Activated CD4-positive, alpha-beta T cell treated with anti-CD3 and anti-CD28 coated beads, Interleukin-2, amount 50 U/mL, for 16 hours (primary cell): ENCODE measurements around the gene VAPB.

ENCODE experiments used
- DNase-seq: peaks from one replicate; pipeline ENCODE4 v3.0.0-alpha.2; 2020

The VAPB gene

GRCh38 chr20:58438970-58439808, 50.2 kb downstream of the VAPB start:
- no peak for DNase-seq

- DNase-seq = no peak
These were observed 51.2 kb downstream of the VAPB start for GRCh38 chr20:58440021-58440767.

DNA sequence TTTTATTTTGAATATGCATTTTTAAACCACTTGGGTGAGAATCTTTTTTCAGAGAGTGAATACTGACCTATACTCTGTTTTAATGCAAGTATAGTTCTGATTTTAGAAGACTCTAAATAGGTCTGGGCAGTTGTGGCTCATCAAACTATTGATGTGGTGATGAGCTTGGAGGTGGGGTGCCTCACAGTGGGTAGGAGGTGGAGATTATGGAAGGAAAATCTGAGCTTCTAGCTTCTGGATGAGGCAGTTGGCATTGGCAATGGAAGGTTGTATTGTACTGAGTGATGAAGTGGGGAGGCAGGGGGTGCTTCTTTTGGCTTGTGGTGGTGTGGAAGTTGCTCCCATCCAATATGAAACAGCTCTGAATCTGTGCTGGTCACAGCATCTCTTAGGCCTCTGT, 52.7 kb downstream of the VAPB start:
- DNase-seq = no peak

DNA sequence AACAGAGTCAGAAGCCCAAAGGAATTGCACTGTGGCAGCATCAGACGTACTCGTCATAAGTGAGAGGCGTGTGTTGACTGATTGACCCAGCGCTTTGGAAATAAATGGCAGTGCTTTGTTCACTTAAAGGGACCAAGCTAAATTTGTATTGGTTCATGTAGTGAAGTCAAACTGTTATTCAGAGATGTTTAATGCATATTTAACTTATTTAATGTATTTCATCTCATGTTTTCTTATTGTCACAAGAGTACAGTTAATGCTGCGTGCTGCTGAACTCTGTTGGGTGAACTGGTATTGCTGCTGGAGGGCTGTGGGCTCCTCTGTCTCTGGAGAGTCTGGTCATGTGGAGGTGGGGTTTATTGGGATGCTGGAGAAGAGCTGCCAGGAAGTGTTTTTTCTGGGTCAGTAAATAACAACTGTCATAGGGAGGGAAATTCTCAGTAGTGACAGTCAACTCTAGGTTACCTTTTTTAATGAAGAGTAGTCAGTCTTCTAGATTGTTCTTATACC, 55.8 kb downstream of the VAPB start:
- no peak for DNase-seq

DNA sequence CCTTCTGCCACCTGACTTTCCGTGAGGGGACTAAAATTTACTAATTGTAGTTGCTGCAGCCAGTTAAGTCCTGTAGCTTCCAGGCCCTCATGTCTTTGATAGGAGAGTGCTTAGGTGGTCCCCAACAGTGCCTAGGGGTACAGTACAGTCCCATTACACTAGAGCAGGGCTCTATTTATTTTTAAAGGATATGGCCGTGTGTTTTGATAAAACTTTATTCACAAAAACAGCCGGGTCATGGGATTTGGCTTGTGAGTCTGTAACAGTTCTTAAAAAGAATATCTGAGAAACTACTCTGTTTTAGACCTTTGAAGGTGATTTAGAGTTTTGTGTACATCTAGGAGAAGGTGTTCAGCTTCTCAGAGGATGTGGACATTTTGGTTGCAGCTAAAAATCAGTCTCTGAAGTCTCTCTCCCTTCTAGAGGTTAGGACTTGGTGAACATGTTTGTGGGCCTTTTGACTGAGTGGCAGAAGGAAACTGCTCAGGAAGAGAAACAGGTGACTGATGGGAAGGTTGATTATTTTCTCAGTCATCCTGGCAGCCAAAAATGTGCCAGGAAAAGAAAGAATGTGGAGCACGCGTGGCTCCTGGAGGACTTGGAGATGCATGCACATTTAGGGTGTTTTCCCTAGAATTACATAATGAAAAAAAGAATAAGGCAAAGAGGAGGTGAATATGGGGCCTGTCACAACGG, 57.4 kb downstream of the VAPB start:
- no peak for DNase-seq

DNA sequence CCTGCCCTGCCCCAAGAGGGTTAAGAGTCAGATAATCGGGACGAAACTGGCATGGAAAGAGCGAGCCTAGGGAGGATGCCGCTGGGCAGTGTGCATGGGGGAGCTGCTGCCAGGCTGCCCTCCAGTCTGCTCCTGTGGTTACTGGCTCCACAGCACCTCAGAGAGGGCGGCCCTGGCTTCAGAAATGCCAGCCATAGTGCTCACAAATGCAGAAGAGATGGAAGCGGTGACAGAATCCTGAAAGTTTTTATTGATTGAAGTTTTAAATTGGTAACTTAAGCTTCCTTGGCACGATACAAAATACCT, 57.9 kb downstream of the VAPB start:
- DNase-seq = no peak

DNA sequence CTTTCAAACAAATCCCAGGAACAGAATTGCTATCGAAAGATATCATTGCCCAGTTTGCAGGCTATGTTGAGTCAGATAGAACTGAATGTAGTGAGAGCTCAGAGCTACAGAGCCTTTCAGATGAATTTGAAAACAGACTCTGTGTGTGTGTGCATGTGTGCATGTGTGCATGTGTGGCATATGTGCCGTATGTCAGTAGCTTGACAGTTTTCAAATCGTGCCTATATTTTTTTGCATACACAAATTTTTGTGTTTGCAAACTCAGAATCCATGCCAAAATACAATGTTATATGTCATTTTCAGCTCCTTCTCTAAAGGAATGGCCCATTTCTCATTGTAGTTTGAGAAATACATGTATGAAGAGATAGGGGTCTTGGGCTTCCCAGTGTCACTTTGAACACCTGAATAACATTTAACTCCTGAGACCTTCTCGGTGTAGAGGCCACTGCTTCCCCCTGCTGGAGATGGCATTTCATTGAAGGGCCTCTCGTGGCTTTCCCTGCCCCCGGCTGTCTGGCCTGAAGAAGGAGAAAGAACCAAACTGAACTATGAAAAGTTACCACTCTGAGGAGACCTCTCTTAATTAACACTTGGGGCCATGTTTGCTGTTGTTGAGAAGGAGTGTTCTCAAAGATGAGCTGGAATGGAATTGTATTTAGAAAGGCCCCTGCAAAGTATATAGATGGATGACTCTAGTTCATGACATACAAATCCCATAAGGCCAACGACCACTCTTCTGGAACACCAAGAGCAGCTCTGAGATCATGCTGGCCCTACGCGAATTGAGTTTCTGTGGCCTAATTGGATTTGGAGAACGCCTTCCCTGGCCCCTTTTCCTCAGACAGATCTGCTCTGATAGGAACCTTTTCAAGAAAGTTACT, 58.7 kb downstream of the VAPB start:
- DNase-seq = peak; percentile 45

DNA sequence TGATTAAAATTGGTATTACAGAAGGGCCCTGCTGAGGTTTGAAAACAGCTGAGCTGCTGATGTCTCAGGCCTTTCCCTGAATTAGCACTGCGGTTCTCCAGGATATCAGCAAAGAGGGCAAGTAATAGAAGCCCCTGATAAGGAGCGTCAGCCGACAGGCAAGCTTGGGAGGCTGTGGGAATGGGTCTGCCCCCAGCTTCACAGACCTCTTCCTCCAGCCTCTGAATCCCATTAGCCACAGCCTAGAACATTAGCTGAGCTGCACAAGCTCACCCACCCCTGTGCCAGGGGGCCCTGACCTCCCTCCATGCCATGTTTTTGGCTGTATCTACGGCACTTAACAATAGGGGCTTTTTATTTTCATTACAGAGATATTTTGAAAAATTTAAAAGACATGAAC, 59.9 kb downstream of the VAPB start:
- no peak for DNase-seq

GRCh38 chr20:58449681-58450221, 60.7 kb downstream of the VAPB start:
- no peak for DNase-seq

GRCh38 chr20:58450254-58450653, 61.2 kb downstream of the VAPB start:
- DNase-seq = no peak

GRCh38 chr20:58452667-58453255, 63.7 kb downstream of the VAPB start:
- DNase-seq = no peak

- no peak for DNase-seq
These were observed 64.4 kb downstream of the VAPB start for GRCh38 chr20:58453391-58453790.

GRCh38 chr20:58454460-58454859, 65.4 kb downstream of the VAPB start:
- no peak for DNase-seq

DNA sequence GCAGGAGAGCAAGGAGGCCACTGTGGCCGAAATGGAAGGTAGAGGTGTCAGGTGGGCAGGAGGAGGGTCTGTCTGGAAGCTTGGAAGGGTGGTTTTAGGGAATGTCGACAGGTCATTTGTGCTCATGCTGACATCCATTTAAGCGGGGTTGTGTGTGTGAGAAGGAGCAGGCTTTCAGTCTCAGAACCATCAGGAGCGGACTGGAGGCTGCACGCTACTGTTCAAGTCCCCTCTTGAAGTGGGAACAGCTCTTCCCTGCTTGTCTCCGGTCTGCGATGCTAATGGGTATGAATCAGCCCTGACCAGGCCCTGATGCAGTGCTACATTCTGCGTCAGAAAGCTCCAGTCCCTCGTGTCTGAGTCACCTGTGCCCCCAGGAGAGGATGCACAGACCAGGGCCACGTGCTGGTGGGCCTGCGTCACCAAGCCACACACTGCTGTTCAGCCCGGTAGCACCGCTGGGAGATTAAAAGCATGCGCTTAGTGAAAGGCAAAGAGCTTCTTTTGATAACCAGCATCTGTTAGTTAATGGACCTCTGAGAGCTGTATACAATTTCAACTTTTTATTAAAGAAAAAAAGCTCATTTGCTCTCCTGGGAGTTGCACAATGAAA, 68.2 kb downstream of the VAPB start:
- no peak for DNase-seq

DNA sequence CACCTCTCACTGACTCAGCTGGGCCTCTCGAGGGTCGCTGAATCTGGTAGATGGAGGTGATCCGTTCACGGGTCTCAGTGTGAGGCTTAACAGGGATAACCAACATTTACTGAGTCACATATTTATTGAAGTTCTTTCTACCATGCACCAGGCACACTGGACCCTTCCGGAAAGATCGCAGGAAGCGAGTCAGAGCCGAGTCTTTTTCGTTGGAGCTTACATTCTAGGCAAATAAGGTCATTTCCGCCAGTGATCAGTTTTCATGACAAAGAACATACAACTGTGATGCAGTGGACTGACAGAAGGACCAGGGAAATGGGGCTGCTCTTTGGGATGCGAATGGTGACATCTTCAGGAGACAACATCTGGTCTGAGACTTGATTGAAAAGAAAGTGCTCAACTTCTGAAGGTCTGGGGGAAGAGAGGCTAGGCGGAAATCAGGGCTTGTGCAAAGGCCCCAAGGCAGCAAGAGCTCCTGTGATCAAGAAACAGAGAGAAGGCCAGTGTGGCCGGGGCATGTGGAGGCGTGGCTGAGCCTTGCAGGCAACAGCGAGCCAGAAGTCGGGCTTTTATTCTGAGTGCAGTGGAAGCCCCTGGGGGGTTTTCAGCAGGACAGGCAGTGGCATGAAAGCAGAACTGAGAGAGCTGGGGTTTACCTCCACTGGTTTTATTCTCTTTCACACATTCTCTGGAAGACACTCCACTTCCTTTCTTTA, 69.5 kb downstream of the VAPB start:
- DNase-seq = no peak

DNA sequence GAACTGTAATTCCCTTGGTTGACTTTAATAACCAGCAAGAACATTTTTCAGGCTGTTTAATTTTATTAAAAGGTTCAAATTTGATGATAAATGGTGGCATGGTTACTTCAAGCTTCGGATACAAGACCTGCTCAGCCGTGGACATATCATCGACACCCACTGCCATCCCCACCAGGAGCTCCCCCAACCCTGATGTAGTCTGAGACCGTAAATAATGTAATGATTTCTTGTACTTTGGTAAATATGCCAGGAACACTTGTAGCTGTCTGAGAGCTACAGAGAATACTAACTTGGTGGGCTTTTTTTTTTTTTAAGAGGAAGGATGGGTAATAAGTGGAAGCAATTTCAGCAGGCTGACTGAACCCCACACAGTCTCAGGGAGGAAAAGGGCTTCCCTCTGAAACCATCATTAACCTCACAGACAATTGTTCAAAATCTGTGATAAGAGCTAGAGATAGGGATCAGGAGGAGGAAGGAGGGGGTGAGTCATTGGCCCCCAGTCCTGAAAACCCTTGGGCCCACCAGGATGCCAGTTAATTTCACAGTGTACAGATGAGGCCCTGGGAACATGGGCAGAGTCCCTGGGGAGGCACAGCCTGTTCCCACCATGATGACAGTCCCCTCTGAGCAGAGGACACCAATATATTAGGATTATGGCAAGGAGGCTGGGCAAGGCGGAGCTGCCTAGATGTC, 70.2 kb downstream of the VAPB start:
- DNase-seq = no peak

DNA sequence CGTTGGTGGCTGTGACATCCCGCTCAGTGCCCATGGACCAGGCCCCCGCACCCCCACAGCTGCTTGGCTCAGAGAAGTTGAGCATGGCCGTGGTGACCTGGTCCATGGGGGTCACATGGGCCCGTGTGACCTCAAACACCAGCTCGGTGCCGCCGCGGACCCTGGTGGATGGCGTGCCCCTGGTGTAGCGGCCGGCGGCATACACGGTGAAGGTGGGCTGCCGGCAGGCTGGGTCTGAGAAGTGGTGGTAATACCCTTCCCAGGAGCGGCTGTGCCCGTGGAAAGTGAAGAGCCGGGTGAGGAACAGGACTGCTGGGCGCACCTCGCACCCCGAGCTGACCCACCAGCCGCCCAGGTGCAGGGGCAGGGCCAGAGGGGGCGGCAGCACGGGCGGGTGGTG, 72.1 kb downstream of the VAPB start:
- DNase-seq = no peak

DNA sequence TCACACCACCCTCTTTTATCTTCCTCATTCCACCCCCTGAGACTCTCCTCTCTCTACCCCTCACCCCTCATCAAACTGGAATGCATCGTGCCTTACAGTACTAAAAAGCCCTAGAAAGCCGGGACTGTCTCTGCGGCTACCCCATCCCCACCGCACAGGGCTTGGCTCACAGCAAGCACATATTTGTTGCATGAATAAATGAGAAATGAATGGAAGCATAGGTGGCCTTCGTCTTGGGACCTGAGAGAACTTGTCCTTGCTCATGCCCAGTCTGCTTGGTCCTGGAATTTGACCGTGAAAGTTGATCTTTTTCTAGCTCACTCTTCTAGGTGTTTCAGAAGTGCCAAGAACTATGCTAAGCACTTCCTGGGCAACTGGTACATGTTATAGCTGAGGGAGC, 72.9 kb downstream of the VAPB start:
- no peak for DNase-seq

- DNase-seq = no peak
These were observed 74.2 kb downstream of the VAPB start for GRCh38 chr20:58463256-58463655.

- no peak for DNase-seq
These were observed 75.8 kb downstream of the VAPB start for GRCh38 chr20:58464838-58465237.
